PC-3 (cell line): ENCODE results near the gene SH3TC1.

Experiments
- CTCF ChIP-seq: fragments of 300-600 bp; sonication (generic); conservative IDR thresholded peaks from 2 replicates; pipeline ENCODE4 v1.5.1; 2017; ENCODE audit warnings: antibody characterized with exemption, low read depth, mild to moderate bottlenecking, low read length
- EZH2 ChIP-seq: fragments of 300-600 bp; sonication (generic); IDR thresholded peaks from one replicate; pipeline ENCODE4 v1.6.1; 2017; ENCODE audit warnings: antibody characterized with exemption, mild to moderate bottlenecking, low read length; ENCODE audit not compliant: unreplicated experiment
- EZH2phosphoT487 ChIP-seq: fragments of 300-600 bp; sonication (generic); IDR thresholded peaks from 2 replicates; pipeline ENCODE4 v1.6.1; 2018; ENCODE audit warnings: mild to moderate bottlenecking, antibody characterized with exemption, low read length, borderline replicate concordance

GRCh38 chr4:8224975-8225625 lies 26.0 kb downstream of the SH3TC1 start:
- TF ChIP-seq EZH2 = no peak
- no peak for TF ChIP-seq CTCF
- TF ChIP-seq EZH2phosphoT487 = no peak
